Fibroblast of villous mesenchyme (primary cell): ENCODE data around the gene TMEM63C. TPM values are rescaled to one million over a fixed set of nuclear protein-coding genes. Genes with fewer than 3 reads are reported as not detected.

Experiments used
- DNase-seq: peaks from one replicate; pipeline ENCODE4 v3.0.0-alpha.2; 2010; ENCODE audit warnings: low read depth
- H3K4me3 ChIP-seq: 2 replicates; pipeline ENCODE4 v1.5.1; 2011; ENCODE audit warnings: low read depth, mild to moderate bottlenecking, low read length
- total RNA-seq: library from RNA; depleted of rRNA; stranded (reverse); fragments of >200 nt; gene quantifications from 2 replicates; pipeline ENCODE4 v1.2.3, GENCODE V29; 2012
- TF ChIP-seq, protein P1 (sequence below): IDR thresholded peaks from 2 replicates; pipeline ENCODE4 v1.5.1; 2012; ENCODE audit warnings: low read depth, mild to moderate bottlenecking, low read length; ENCODE audit not compliant: insufficient read depth

The TMEM63C gene
- total RNA-seq, 1 donor = under 0.01 TPM

DNA sequence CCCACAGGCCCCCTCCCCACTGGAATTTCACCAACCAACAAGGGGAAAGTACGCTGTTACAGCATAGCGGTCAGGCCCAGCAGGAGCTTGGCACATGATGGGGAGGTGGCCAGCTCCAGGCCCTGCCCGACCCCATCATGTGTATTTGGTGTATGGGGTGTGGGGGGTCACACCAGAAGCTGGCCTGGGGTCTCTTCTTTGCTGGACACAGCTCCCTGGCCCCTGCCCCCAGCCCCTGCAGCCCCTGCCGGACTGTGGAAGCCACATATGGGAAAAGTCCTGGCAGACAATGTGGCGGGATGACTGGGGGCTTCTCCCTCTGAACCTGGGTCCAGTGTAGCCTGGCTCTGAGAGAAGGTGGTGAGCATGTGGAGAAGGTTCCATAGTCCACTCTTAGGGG lies 77.0 kb downstream of the TMEM63C start:
- TF ChIP-seq, protein P1, sequence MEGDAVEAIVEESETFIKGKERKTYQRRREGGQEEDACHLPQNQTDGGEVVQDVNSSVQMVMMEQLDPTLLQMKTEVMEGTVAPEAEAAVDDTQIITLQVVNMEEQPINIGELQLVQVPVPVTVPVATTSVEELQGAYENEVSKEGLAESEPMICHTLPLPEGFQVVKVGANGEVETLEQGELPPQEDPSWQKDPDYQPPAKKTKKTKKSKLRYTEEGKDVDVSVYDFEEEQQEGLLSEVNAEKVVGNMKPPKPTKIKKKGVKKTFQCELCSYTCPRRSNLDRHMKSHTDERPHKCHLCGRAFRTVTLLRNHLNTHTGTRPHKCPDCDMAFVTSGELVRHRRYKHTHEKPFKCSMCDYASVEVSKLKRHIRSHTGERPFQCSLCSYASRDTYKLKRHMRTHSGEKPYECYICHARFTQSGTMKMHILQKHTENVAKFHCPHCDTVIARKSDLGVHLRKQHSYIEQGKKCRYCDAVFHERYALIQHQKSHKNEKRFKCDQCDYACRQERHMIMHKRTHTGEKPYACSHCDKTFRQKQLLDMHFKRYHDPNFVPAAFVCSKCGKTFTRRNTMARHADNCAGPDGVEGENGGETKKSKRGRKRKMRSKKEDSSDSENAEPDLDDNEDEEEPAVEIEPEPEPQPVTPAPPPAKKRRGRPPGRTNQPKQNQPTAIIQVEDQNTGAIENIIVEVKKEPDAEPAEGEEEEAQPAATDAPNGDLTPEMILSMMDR = no peak
- no peak overlapping the region for H3K4me3 ChIP-seq
- DNase-seq = no peak

DNA sequence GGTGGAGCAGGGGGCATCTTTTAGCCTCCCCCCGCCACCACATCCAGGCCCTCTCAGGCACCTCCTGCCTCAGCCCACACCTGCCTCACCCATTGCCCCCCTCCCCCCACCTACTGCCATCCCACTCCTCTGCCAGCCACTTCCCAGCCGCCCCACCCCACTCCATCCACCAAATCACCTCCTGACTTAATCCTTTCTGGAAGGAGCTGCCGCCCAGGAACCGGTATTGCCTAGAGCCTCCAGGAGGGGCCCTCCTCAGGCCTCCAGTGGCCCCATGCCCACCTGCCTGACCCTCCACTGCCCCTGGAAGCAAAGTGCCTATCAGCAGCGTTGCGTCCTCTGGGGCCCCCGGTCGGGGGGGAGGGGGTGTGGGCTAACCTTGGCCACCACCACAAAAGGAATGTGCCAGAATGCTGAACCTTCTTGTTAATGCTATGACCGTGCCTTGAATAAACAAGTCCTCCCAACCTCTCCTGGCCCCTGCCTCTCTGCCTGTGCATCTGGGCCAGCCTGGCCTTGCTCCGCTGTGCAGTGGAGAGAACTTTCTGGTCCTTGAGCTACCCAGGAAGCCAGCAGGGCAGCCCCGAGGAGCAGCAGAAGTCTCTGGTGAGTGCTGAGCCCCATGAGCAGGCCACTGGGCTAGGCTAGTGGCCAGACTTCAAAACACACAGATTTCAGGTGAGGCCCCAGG lies 77.6 kb downstream of the TMEM63C start:
- H3K4me3 ChIP-seq = no peak overlapping the region
- TF ChIP-seq, protein P1 = no peak
- no peak for DNase-seq

DNA sequence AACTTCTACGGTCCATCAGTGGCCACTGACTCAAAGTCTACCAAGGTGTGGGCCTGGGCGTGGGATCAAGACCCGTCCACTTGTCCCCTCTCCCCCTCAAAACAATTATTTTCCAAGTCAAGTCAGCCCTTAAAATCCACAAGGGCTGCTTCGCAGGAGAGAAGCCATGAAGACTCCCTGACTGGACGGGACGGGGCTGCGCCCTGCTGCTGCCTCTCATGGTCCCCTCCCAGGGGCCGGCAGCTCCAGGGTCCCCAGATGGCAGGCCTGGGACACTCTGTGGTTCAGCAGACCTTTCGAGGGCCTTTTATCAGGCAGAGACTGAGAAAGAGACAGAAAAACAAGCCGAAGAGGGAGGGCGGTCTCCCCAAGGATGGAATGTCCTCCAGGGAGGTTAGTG lies 78.6 kb downstream of the TMEM63C start:
- DNase-seq = no peak
- H3K4me3 ChIP-seq = no peak overlapping the region
- TF ChIP-seq, protein P1 = no peak

- DNase-seq = no peak
- no peak overlapping the region for H3K4me3 ChIP-seq
- TF ChIP-seq, protein P1 = no peak
These were observed 79.0 kb downstream of the TMEM63C start for GRCh38 chr14:77260631-77261030.

DNA sequence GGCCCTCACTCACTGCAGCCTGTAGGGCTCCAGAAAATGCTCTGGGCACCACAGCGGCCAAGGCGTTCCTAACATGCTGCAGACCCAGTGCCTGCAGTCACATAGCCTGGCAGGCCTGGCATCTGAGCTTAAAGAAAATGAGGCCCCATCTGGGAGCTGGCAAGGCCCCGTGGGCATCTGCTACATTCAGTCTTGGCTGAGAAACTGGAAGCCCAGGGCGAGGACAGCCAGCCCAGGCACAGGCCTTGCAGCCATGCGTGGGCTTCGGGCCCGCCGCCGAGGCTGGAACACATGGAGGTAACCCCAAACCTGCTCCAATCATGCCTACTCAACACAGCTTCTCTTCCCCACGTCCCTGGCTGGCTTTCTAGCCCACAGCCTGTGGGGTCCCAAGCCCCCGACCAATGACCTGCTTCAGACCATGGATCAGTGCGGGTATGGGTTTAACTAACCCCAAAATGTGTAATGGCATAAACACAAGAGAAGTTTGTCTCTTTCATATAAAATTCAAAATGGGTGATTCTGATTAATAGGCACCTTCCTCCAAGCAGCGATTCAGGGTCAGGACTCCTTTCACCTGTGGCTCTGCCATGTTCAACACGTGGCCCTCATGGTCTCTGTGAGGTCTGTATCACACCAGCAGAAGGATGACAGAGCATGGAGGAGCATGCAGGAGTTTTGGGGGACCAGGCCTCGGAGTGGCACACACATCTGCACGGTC lies 83.0 kb downstream of the TMEM63C start:
- TF ChIP-seq, protein P1 = no peak
- no peak for DNase-seq
- no peak overlapping the region for H3K4me3 ChIP-seq

GRCh38 chr14:77265187-77265515 lies 83.6 kb downstream of the TMEM63C start:
- DNase-seq = no peak
- TF ChIP-seq, protein P1 = no peak
- no peak overlapping the region for H3K4me3 ChIP-seq
